A673 (cell line): Measurements from ENCODE around the gene CCDC197. TPM values are rescaled to one million over a fixed set of nuclear protein-coding genes. Genes with fewer than 3 reads are reported as not detected.

Experiments
- BruUV-seq: library from RNA; stranded (reverse); fragments of 400-500 nt; replicated peaks from 2 replicates; lab custom pipeline; 2021; lab: Mats Ljungman, UMichigan
- CTCF ChIA-PET: fragments of 300-600 bp; sonication (Branson Sonifier 250); formaldehyde crosslinking; loops from one replicate; lab custom pipeline; 2022; ENCODE audit warnings: antibody characterized with exemption; lab: Charles Lee
- POLR2A ChIA-PET: fragments of 300-600 bp; sonication (Branson Sonifier 250); formaldehyde crosslinking; loops from one replicate; lab custom pipeline; 2022; ENCODE audit warnings: antibody characterized with exemption; ENCODE audit not compliant: low non-redundant PET; lab: Charles Lee
- DNase-seq: peaks from one replicate; pipeline ENCODE4 v3.0.0-alpha.2; 2015; ENCODE audit warnings: low spot score
- H3K27ac ChIP-seq: fragments of 200-600 bp; sonication (generic); 2 replicates; pipeline ENCODE4 v1.5.1; 2016; ENCODE audit warnings: mixed run types, low read depth, mild to moderate bottlenecking, mixed read lengths, antibody characterized with exemption, low read length; ENCODE audit not compliant: poor library complexity, severe bottlenecking
- H3K27me3 ChIP-seq: fragments of 200-600 bp; sonication (generic); replicated peaks from 2 replicates; pipeline ENCODE4 v1.6.1; 2017; ENCODE audit warnings: mixed run types, low read depth, mild to moderate bottlenecking, mixed read lengths, antibody characterized with exemption, low read length; ENCODE audit not compliant: insufficient read depth, poor library complexity
- H3K36me3 ChIP-seq: fragments of 200-600 bp; sonication (generic); 2 replicates; pipeline ENCODE4 v1.6.1; 2016; ENCODE audit warnings: mixed run types, mild to moderate bottlenecking, mixed read lengths, antibody characterized with exemption, low read length; ENCODE audit not compliant: insufficient read depth, poor library complexity, severe bottlenecking
- H3K4me1 ChIP-seq: fragments of 200-600 bp; sonication (generic); 2 replicates; pipeline ENCODE4 v1.6.1; 2017; ENCODE audit warnings: mixed run types, mild to moderate bottlenecking, mixed read lengths, antibody characterized with exemption, low read length; ENCODE audit not compliant: insufficient read depth, poor library complexity, severe bottlenecking
- H3K4me3 ChIP-seq: fragments of 200-600 bp; sonication (generic); 2 replicates; pipeline ENCODE4 v1.5.1; 2016; ENCODE audit warnings: low read depth, mixed run types, mild to moderate bottlenecking, mixed read lengths, low read length; ENCODE audit not compliant: poor library complexity, severe bottlenecking
- H3K9me3 ChIP-seq: fragments of 200-600 bp; sonication (generic); 2 replicates; pipeline ENCODE4 v1.6.1; 2016; ENCODE audit warnings: mixed run types, low read depth, mild to moderate bottlenecking, mixed read lengths, antibody characterized with exemption, low read length; ENCODE audit not compliant: poor library complexity, severe bottlenecking
- EZH2 ChIP-seq: fragments of 200-600 bp; sonication (generic); IDR thresholded peaks from 2 replicates; pipeline ENCODE4 v1.6.1; 2017; ENCODE audit warnings: borderline replicate concordance, low read depth, mild to moderate bottlenecking, mixed read lengths, antibody characterized with exemption, low read length; ENCODE audit not compliant: poor library complexity, severe bottlenecking
- intact Hi-C: fragments of 100-400 bp; cut with micrococcal nuclease; formaldehyde crosslinking; loops from one replicate; pipeline ENCODE4 v1.10.0; 2022; ENCODE audit not compliant: unreplicated experiment
- total RNA-seq: library from RNA; stranded (reverse); gene quantifications from 2 replicates; pipeline ENCODE4 v1.2.3, GENCODE V29; 2021
- TF ChIP-seq, protein P1 (sequence below): fragments of 300-800, 200-600 bp; sonication (generic); conservative IDR thresholded peaks from 2 replicates; pipeline ENCODE4 v1.5.1; 2017; ENCODE audit warnings: low read depth, mild to moderate bottlenecking, antibody characterized with exemption, low read length, moderate library complexity, mixed read lengths

CCDC197 gene
- total RNA-seq, 1 experiment from 2014 or later, result not detected

GRCh38 chr14:93984987-93985410, 12.1 kb upstream of the CCDC197 start:
- intact Hi-C loops, result no loop called here
- Histone ChIP-seq H3K4me3 (no peak overlapping the region), H3K9me3 (no peaks in the 10 kb centered on the region), H3K36me3 (no peaks in the 10 kb centered on the region), H3K27me3 (no peaks in the 10 kb centered on the region), H3K4me1 (no peaks in the 10 kb centered on the region), H3K27ac (no peak overlapping the region)
- peak; percentile 53 for DNase-seq
- CTCF ChIA-PET, result no interaction called here
- BruUV-seq, result no TSS peak
- POLR2A ChIA-PET, result no interaction called here
- TF ChIP-seq, protein P1, sequence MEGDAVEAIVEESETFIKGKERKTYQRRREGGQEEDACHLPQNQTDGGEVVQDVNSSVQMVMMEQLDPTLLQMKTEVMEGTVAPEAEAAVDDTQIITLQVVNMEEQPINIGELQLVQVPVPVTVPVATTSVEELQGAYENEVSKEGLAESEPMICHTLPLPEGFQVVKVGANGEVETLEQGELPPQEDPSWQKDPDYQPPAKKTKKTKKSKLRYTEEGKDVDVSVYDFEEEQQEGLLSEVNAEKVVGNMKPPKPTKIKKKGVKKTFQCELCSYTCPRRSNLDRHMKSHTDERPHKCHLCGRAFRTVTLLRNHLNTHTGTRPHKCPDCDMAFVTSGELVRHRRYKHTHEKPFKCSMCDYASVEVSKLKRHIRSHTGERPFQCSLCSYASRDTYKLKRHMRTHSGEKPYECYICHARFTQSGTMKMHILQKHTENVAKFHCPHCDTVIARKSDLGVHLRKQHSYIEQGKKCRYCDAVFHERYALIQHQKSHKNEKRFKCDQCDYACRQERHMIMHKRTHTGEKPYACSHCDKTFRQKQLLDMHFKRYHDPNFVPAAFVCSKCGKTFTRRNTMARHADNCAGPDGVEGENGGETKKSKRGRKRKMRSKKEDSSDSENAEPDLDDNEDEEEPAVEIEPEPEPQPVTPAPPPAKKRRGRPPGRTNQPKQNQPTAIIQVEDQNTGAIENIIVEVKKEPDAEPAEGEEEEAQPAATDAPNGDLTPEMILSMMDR, result peak; percentile 54
- TF ChIP-seq EZH2, result no peak

GRCh38 chr14:93986955-93987354, 10.1 kb upstream of the CCDC197 start:
- Histone ChIP-seq H3K27ac (no peak overlapping the region), H3K9me3 (no peaks in the 10 kb centered on the region), H3K27me3 (no peaks in the 10 kb centered on the region), H3K4me3 (no peak overlapping the region), H3K4me1 (no peaks in the 10 kb centered on the region), H3K36me3 (no peaks in the 10 kb centered on the region)
- no TSS peak for BruUV-seq
- intact Hi-C loops, result no loop called here
- no peak for TF ChIP-seq EZH2
- TF ChIP-seq, protein P1, result no peak
- POLR2A ChIA-PET, result no interaction called here
- DNase-seq, result no peak
- CTCF ChIA-PET, result interaction anchor here (0.7 kb wide), 1 partner anchor 24 kb away, joined by 6 read pairs; no protein-coding TSS in a partner anchor

DNA sequence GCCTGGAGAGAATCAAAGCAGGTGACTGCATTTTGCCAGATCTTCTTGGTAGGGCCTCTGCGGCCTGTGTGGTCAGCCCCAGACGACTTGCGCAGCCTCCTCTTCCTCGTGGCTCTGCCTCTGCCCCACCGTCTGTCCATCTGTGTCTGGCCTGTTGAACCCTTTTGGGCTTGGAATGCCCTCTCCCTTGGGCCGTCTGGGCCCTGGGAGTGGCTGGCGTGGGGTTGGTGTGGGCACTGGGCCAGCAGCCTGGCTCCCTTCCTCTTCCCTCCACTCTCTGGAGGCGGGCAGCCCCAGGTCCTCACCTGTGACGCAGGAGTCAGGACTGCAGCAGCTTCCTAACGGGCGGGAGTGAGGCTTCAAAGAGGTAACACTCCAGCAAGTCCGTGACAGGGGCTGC, 9.7 kb upstream of the CCDC197 start:
- Histone ChIP-seq H3K9me3 (no peaks in the 10 kb centered on the region), H3K27ac (no peak overlapping the region), H3K4me3 (no peak overlapping the region), H3K4me1 (no peaks in the 10 kb centered on the region), H3K36me3 (no peaks in the 10 kb centered on the region), H3K27me3 (no peaks in the 10 kb centered on the region)
- no peak for DNase-seq
- TF ChIP-seq, protein P1, result no peak
- no peak for TF ChIP-seq EZH2
- CTCF ChIA-PET, result no interaction called here
- POLR2A ChIA-PET, result no interaction called here
- intact Hi-C loops, result no loop called here
- no TSS peak for BruUV-seq
